Right lung (tissue), 5 donors: ENCODE results near the gene PRIM1. TPM values are rescaled to one million over a fixed set of nuclear protein-coding genes. Genes with fewer than 3 reads are reported as not detected.
"Not testable (repeated sequence)": the region's sequence is repeated elsewhere in the genome, so short reads cannot be mapped to it uniquely, and the experiment has no call there.

Experiments used
- DNase-seq, 2 donors: peaks; one replicate each; pipeline ENCODE4 v3.0.0-alpha.2; 2013
- polyA plus RNA-seq, 5 donors: library from polyadenylated mRNA; unstranded; fragments of 120-200 nt; gene quantifications; one replicate each; pipeline versions ENCODE4 v1.2.1 to v1.2.3, GENCODE V29; 2013; ENCODE audit warnings: inconsistent platforms in 1 of 5, low replicate concordance in 1 of 5; ENCODE audit not compliant: insufficient read length in 5 of 5, insufficient read depth in 1 of 5

Gene PRIM1
- polyA plus RNA-seq, 5 donors = 16.5 to 31.2 (median 23.7) TPM

DNA sequence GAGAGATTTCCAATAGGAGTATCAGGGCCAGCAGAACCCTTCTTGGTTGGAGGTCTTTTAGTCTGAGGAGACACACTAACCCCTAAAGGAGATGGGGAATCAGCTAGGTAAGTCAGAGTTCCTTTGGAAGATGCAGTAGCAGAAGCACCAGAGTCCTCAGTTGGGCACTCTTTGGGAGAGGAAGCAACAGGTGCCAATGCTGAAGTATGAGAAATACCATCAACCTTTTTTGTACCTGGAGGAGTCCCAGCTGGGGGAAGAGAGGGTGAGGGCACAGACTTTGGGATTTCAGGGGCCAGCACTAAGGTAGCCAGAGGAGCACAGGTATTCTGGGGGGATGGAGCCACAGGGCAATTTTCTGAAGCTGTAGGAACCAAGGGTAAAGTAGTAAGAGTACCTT is 33.1 kb downstream of the PRIM1 start:
- DNase-seq = no peak

DNA sequence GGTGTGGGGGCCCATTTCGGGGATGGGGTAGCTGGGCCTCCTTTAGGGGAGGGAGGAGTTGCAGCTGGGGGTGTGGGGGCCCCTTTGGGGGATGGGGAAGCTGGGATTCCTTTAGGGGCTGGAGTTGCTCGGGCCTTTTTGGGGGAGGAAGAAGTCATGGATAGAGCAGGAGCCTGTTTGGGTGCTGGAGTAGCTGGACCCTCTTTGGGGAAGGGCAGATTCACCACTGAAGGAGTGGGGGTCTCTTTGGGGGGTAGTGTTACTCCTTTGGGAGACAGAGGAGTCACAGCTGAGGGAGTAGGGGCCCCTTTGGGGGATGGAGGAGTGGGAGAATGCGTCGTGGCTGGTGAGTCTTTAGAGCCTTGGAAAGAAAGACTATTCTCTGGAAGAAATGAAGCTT is 33.5 kb downstream of the PRIM1 start:
- no peak for DNase-seq

GRCh38 chr12:56718149-56718548 is 34.0 kb downstream of the PRIM1 start:
- DNase-seq = no peak

DNA sequence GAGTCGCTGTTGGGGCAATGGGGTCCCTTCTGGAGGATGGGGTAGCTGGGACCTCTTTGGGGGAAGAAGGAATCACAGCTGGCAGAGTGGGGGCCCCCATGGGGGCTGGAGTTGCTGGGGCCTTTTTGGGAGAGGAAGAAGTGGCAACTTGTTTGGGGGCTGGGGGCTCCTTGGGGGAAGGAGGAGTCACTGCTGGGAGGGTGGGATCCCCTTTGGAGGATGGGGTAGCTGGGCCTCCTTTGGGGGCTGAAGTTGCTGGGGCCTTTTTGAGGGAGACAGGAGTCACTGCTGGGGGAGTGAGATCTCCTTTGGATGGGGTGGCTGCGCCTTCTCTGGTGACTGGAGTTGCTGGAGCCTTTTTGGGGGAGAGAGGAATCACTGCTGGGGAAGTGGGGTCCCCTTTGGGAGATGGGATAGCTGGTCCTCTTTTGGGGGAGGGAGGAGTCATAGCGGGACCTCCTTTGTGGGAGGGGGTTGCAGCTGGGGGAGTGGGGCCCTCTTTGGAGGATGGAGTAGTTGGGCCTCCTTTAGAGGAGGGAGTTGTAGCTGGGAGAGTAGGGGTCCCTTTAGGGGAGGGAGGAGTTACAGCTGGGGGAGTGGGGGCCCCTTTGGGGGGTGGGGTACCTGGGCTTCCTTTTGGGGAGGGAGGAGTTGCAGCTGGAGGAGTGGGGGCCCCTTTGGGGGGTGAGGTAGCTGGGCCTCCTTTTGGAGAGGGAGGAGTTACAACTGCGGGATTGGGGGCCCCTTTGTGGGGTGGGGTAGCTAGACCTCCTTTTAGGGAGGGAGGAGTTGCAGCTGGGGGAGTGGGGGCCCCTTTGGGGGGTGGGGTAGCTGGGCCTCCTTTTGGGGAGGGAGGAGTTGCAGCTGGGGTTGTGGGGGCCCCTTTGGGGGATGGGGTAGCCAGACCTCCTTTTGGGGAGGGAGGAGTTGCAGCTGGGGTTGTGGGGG is 34.9 kb downstream of the PRIM1 start:
- no peak for DNase-seq

DNA sequence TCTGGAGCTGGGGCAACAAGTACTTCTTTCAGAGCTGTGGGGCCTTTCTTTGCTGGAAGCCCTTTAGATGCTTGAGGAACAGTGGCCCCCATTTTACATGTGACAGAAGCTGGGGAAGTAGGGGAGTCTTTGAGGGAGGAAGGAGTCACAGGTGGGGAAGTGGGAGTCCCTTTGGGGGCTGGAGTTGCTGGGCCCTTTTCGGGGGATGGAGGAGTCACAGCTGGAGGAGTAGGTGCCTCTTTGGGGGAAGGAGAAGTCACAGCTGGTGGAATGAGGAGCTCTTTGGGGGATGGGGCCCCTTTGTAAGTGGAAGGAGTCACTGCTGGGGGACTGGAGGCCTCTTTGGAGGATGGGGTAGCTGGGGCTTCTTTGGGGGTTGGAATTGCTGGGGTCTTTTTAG is 35.7 kb downstream of the PRIM1 start:
- DNase-seq = no peak

GRCh38 chr12:56715798-56716197 is 36.3 kb downstream of the PRIM1 start:
- DNase-seq = no peak

DNA sequence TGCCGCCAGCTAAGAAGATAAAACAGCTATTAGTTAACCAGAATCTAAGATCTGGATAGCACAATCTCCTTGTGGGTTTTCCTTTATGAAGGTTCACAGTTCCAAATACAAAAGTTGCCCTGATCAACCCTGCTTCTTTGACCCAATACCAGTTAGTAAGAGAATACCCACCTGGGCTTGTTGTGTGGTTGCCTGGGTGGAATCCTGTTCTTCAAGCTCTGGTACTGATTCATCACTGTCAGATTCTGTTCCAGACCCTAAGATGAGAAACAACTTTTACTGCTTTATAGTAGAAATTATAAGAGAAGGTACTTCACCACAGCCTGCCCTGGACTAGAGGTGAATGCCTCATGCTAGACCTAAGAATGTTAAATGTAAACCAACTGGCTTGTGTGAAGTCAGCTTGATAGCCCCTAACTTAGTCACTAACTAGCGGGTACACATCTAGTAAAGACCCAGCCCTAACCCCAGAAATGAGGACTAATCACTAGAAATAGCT is 37.6 kb downstream of the PRIM1 start:
- no peak for DNase-seq

GRCh38 chr12:56713345-56713744 is 38.8 kb downstream of the PRIM1 start:
- no peak for DNase-seq

DNA sequence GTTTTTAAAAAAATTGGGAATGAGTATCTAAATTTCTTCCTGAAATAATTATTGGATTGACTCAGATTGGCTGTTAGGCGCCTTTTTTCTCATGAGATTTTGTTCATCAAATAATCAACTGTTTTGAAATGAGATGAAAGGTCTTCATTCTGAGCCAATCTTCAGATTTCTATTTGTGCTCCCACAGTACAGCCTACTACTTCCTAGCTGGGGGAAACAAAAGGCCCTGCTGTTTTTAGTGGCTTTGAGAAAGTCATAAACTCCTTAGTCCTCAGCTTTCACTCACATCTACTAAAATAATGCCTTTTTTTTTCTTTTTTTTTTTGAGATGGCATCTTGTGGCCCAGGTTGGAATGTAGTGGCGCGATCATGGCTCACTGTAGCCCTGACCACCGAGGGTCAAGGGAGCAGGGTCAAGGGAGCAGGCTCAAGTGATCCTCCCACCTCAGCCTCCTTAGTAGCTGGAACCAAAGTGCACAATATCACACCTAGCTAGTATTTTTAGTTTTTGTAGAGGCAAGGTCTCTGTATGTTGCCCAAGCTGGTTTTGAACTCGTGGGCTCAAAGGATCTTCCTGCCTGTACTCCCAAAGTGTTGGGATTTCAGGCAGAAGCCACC is 42.3 kb downstream of the PRIM1 start:
- DNase-seq = no peak

DNA sequence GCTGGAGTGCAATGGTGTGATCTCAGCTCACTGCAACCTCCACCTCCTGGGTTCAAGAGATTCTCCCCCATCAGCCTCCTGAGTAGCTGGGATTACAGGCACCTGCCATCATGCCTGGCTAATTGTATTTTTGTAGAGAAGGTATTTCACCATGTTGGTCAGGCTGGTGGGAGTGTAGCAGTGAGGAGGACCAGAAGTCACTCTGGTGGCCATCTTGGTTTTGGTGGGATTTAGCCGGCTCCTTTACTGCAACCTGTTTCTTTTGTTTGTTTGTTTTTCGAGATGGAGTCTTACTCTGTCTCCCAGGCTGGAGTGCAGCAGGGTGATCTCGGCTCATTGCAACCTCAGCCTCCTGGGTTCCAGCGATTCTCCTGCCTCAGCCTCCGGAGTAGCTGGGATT is 47.6 kb downstream of the PRIM1 start:
- not testable (repeated sequence) for DNase-seq

DNA sequence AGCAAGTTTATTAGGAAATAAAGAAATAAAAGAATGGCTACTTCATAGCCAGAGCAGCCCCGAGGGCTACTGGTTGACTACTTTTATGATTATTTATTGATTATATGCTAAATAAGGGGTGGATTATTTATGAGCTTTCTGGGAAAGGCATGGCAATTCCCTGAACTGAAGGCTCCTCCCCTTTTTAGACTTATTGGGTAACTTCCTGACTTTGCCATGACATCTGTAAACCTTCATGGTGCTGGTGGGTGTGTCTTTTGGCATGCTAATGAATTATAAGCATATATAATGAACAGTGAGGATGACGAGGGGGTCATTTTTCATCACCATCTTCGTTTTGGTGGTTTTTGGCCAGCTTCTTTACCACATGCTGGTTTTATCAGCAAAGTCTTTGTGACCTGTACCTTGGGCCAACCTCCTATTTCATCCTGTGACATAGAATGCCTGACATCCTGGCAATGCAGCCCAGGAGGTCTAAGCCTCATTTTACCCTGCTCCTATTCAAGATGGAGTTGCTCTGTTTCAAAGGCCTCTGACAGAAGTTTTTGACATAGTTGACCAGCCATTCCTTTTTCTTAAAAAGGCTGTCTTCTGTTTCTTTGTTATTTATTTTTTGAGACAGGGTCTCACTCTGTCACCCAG is 53.0 kb downstream of the PRIM1 start:
- no peak for DNase-seq

DNA sequence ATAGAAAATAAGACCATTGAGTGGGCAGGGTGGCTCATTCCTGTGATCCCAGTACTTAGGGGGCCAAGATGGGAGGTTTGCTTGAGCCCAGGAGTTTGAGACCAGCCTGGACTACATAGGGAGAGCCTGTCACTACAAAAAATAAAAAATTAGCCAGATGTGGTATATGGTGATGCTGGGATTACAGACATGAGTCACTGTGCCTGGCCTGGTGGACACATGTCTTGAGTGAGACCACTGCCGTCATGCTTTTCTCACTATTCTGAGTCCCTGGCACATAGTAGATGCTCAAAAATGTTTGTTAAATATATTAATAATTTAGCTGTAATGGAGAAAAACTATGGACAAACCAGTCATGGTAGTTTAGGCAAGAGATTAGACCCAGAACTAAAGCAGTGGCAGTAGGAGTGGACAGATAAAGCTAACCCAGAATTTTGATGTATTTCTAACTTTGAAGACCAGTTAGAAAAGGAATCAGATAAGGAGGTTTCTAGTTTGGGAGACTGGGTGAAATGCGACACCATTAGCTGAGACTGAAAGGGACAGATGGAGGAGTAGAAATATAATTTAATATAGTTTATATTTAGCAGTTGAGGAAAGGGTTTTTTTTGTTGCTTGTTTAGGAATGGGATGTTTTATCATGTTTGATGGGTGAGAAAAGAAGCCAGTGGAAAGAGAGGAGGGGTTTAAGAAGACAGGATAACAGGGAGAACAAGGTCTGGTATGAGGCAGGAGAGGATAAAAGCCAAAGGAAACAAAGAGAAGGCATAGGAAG is 56.6 kb downstream of the PRIM1 start:
- no peak for DNase-seq

DNA sequence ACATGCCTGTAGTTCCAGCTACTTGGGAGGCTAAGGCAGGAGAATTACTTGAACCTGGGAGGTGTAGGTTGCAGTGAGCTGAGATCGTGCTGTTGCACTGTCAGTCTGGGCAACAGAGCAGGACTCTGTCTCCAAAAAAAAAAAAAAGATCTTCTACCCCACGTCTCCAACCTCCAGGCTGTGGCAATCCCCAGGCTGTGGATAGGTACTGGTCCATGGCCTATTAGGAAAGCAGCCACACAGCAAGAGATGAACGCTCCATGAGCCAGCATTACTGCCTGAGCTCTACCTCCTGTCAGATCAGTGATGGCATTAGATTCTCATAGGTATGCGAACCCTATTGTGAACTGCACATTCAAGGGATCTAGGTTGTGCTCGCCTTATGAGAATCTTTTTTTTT is 58.0 kb downstream of the PRIM1 start:
- no peak for DNase-seq

GRCh38 chr12:56688846-56689109 is 63.3 kb downstream of the PRIM1 start:
- no peak for DNase-seq

- peak; percentile 98 for DNase-seq
These were observed 63.8 kb downstream of the PRIM1 start, which contains the start of gene PTGES3 for GRCh38 chr12:56688129-56688845. Gene PTGES3 (minus strand): TSS chr12:56688284. CDS start chr12:56687999, 285 bp downstream.

DNA sequence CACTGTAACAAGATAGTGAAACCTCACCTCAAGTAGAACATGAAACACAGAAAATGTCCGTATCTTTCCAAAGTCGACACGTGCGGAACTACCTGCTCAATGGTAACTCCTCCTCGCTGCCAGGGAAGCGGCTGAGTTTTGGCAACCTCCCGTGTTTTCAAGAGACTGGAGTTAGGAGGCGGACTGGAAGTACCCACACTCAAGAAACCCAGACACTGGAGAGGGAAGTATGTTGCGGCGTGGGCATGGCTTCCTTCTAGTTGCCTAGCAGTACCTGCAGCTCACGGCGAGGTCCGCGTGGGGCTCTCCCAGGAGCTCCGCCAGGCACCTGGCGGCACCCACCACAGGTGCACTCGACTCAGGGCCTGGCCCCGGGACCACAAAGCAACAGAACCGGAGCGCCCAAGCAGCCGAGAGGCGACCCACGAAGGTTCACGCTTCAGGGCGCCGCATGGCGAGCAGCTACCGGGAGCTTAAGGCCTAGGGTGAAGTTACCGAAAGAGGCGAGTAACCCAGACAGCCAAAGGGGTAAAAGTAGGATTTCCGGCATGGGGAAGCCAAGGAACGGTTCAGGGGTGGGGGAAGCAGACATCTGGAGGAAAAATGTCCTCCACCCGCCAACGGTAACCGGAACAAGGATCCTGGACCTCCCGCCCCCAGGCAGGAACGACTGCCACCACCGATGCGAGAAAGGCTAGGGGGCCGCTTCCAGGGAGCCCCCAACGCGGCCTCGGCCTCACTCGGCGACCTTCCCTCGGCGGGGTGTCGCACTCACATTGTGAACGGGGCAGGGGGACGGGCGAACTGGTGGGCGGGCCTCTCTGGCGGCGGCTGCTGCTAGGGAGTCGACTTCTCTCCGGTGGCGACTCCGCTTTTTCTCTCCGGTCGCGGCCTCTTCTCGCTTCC is 64.6 kb downstream of the PRIM1 start:
- DNase-seq = peak; percentile 54 to 57

DNA sequence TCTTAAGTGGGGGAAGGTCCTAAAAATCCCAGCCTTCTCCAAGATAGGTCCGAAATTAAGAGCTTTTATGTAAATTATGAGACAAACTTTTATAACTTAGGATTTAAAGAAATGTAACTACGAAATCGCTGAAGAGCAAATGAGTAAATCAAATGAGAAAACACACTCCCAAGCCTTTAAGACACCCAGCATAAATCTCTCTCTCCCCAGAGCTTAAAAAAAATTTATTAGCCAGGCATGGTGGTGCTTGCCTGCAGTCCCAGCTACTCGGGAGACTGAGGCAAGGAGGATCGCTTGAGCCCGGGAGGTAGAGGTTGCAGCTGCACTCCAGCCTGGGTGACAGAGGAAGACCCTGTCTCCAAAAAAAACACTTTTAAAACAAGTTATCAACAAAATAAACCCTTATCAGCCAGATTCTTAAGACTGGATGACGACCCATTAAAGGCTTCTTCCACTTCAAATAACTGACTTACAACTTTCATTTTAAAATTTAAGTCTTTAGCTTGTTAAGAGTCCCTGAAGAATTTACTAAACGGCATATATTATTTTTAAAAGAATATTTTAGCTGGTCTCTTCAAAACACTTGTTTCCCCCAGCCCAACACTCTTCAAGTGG is 67.3 kb downstream of the PRIM1 start:
- DNase-seq = no peak

DNA sequence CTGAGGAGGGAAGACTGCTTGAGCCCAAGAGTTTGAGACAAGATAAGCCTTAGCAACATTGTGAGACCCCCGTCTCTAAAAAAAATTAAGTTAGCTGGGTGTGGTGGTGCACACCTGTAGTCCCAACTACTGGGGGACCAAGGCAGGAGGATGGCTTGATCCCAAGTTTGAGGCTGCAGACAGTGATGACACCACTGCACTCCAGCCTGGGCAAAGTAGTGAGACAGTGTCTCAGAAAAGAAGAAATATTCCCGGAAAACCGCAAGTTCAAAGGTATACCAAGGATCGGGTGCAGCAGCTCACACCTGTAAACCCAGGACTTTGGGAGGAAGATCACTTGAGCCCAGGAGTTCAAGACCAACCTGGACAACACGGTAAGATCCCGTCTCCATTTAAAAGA is 69.8 kb downstream of the PRIM1 start:
- no peak for DNase-seq
